K562 (cell line): ENCODE results near the gene COX7A1. TPM values are rescaled to one million over a fixed set of nuclear protein-coding genes. Genes with fewer than 3 reads are reported as not detected.

Experiments used
- BDP1 ChIP-seq: IDR thresholded peaks from 3 replicates; pipeline ENCODE4 v1.6.1; 2011; ENCODE audit not compliant: insufficient read length, insufficient read depth
- CHAMP1 ChIP-seq: fragments of 450-650 bp; IDR thresholded peaks from 2 replicates; pipeline ENCODE4 v1.6.1; 2016; ENCODE audit warnings: mild to moderate bottlenecking
- DPF2 ChIP-seq: fragments of 450-650 bp; IDR thresholded peaks from 2 replicates; pipeline ENCODE4 v1.6.1; 2016
- E4F1 ChIP-seq: fragments of 250-450 bp; sonication (Bioruptor Pico); IDR thresholded peaks from 2 replicates; pipeline ENCODE4 v1.5.0; 2021; ENCODE audit warnings: mild to moderate bottlenecking, borderline replicate concordance
- ESRRB ChIP-seq: fragments of 250-450 bp; sonication (Bioruptor Pico); IDR thresholded peaks from 2 replicates; pipeline ENCODE4 v1.5.0; 2020; ENCODE audit warnings: mild to moderate bottlenecking, moderate library complexity, borderline replicate concordance
- ETV6 ChIP-seq, 3 experiments: fragments of 150-350 bp in 1 of 3; sonication (generic) in 1 of 3; formaldehyde crosslinking in 1 of 3; IDR thresholded peaks; 2 replicates each; pipeline versions ENCODE4 v1.6.1 to v1.8.0; 2014 to 2022; ENCODE audit warnings: borderline replicate concordance in 2 of 3, low read depth in 2 of 3, antibody characterized with exemption in 1 of 3, low read length in 1 of 3, mild to moderate bottlenecking in 1 of 3, missing genetic modification reagents in 1 of 3
- GATA2 ChIP-seq: sonication (generic); formaldehyde crosslinking; IDR thresholded peaks from 2 replicates; pipeline ENCODE4 v1.4.0; 2020; ENCODE audit warnings: mild to moderate bottlenecking, missing genetic modification reagents
- HCFC1 ChIP-seq: IDR thresholded peaks from 2 replicates; pipeline ENCODE4 v1.6.1; 2012; ENCODE audit warnings: low read depth, low read length, improper control_type of control experiment
- MBD2 ChIP-seq: sonication (generic); IDR thresholded peaks from 2 replicates; pipeline ENCODE4 v1.6.1; 2016; ENCODE audit warnings: low read depth, borderline replicate concordance
- MEF2D ChIP-seq: conservative IDR thresholded peaks from 2 replicates; pipeline ENCODE4 v1.6.1; 2016; ENCODE audit warnings: low read depth, missing genetic modification characterization, missing compliant biosample characterization
- NFIX ChIP-seq: fragments of 250-450 bp; sonication (Bioruptor Pico); IDR thresholded peaks from 2 replicates; pipeline ENCODE4 v1.4.0; 2020; ENCODE audit warnings: low read depth, mild to moderate bottlenecking, moderate library complexity
- RAD21 ChIP-seq, 2 experiments: fragments of 250-450 bp in 1 of 2; fragments of 450-650 bp in 1 of 2; sonication (Bioruptor Pico) in 1 of 2; formaldehyde crosslinking in 1 of 2; IDR thresholded peaks in 1 of 2; conservative IDR thresholded peaks in 1 of 2; 2 replicates each; pipeline versions ENCODE4 v1.4.0 to v1.8.0; 2020 to 2022; ENCODE audit warnings: mild to moderate bottlenecking in 2 of 2, moderate library complexity in 1 of 2
- SIN3B ChIP-seq: fragments of 450-650 bp; IDR thresholded peaks from 2 replicates; pipeline ENCODE4 v1.6.1; 2017; ENCODE audit warnings: low read depth, mild to moderate bottlenecking, moderate library complexity
- TRIM25 ChIP-seq: fragments of 450-650 bp; IDR thresholded peaks from 2 replicates; pipeline ENCODE4 v1.7.0; 2016; ENCODE audit warnings: borderline replicate concordance
- TRIM28 ChIP-seq: fragments of 450-650 bp; IDR thresholded peaks from 2 replicates; pipeline ENCODE4 v1.6.1; 2017
- ZBTB5 ChIP-seq: fragments of 450-650 bp; IDR thresholded peaks from 2 replicates; pipeline ENCODE4 v1.6.1; 2017; ENCODE audit warnings: antibody characterized with exemption
- ZNF232 ChIP-seq: sonication (generic); formaldehyde crosslinking; IDR thresholded peaks from 2 replicates; pipeline ENCODE4 v1.8.0; 2022; ENCODE audit warnings: mild to moderate bottlenecking, missing genetic modification reagents
- ZNF57 ChIP-seq: fragments of 450-650 bp; formaldehyde crosslinking; IDR thresholded peaks from 2 replicates; pipeline ENCODE4 v1.4.0; 2020; ENCODE audit warnings: mild to moderate bottlenecking, moderate library complexity
- polyA plus RNA-seq, 8 experiments: library from polyadenylated mRNA; depleted of rRNA in 4 of 8; stranded (reverse) in 5 of 8; unstranded in 3 of 8; fragments of >200 nt; fragmentation: Nextera tagmentation in 2 of 8; fragmentation: Illumina TruSeq in 1 of 8; extraction: Ambion mirVana in 2 of 8; extraction: Trizol in 1 of 8; gene quantifications; 2 replicates each; pipeline versions ENCODE4 v1.2.1 to v1.2.3, GENCODE V29; 2011 to 2014; ENCODE audit warnings: inconsistent platforms in 1 of 8, missing spikeins in 1 of 8
- total RNA-seq, 7 experiments: library from RNA; depleted of rRNA in 6 of 7; stranded (reverse); fragments of >200 nt in 6 of 7; fragmentation: Illumina TruSeq in 2 of 7; extraction: Trizol in 2 of 7; gene quantifications; 2 replicates each; pipeline versions ENCODE4 v1.2.1 to v1.2.3, GENCODE V29; 2011 to 2021; ENCODE audit warnings: low replicate concordance in 1 of 7

Gene COX7A1
- total and polyA plus RNA-seq, 9 of the 15 experiments (the other 6 are each of a cell fraction or from before 2014, with no cell fraction given), result 0.08 TPM; not detected in 8

GRCh38 chr19:36139473-36140303, 12.6 kb downstream of the COX7A1 start, which contains the start of gene CAPNS1 (continued):
- TF ChIP-seq TRIM25 (no peak), E4F1 (CRISPR knock-in tag) (no peak), RAD21 (CRISPR knock-in tag; conservative IDR thresholded peaks at IDR 0.05 in 1 of 2, IDR thresholded peaks at IDR 0.05 in 1 of 2) (no peak), MEF2D (no peak), TRIM28 (no peak), DPF2 (peak; percentile 29; the same call in 1 of the 2 replicates), CHAMP1 (no peak), SIN3B (0 out of 2 replicates have a peak, but pooled peaks have one; percentile 10), BDP1 (no peak), MBD2 (no peak), ZNF232 (CRISPR knock-in tag) (no peak), HCFC1 (peak; percentile 64; the same call in 1 of the 2 replicates), ESRRB (CRISPR knock-in tag) (no peak), GATA2 (CRISPR knock-in tag) (no peak), ZNF57 (CRISPR knock-in tag) (no peak), ZBTB5 (no peak), NFIX (CRISPR knock-in tag) (no peak), ETV6 (IDR thresholded peaks at IDR 0.05; ENCODE audit: borderline replicate concordance in 1 of 2, low read depth in 2 of 2, low read length in 1 of 2) (no peak), ETV6 (CRISPR knock-in tag; IDR thresholded peaks at IDR 0.05; ENCODE audit: borderline replicate concordance) (no peak)
